Measurements from ENCODE around the gene LYAR. TPM values are rescaled to one million over a fixed set of nuclear protein-coding genes. Genes with fewer than 3 reads are reported as not detected.

The LYAR gene
- total and polyA plus RNA-seq, 2 donors (not counting 3 experiments of a cell fraction or from before 2014, with no cell fraction given) = 4.2 to 24.6 TPM

DNA sequence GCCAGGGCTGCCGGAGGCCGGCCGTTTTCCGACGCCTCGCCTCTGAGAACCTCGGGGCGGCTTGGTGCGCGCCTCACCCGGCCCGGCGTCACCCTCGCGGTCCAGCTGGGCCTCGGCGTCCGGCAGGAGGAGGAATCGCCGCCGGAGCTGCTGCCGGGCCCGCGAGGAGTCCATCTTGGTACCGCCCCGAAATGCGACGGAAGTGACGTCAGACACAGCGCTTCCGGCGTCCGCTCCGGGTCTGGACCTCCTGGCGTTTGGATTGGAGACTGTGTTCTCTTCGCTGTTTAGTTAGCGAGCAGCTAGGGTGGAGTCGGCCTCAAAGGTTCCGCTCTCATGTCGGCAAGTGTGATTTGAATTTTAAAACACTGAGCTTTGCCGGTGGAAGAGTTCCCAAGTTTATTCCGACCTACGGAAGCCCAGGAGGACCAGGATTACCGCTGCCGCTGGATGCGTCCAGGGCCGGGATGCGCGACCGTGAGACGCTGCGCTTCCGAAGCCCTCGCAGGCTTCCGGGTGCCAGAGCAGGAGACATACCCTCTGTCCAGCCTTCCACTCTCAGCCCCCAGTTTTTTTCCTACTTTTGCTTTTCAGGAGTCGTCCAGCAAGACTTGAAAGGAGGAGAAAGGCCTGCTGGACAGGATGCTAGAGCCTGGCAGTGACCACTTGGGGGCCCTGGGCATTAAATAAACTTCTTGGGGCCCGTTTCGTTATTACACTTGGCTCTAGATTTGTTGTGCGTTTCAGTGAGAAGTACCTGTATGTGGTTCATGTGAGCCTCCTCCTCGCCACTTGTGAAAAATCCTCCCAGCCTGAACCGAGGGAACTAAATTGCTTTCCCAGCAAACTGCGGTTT is 41.7 kb downstream of the LYAR start, which contains the start of gene TMEM128:
TMEM128 (minus strand) TSS at position 195 of the 856 bp plus-strand sequence; CDS start at position 174, 21 bp downstream.
- TSS peak; percentile 97 for BruUV-seq (replicated peaks)
- dilution Hi-C loops (cut with MboI; ENCODE audit: extremely low pct_ligation_motif_present, low sequenced_read_pairs) = no loop called here
- H2AFZ ChIP-seq (ENCODE audit: low read depth, low read length) = peak within 1 kb of the TSS; percentile 87

More for the DNA sequence above, 41.7 kb downstream of the LYAR start, which contains the start of gene TMEM128:
- Histone ChIP-seq H3K9me3 (replicated peaks; ENCODE audit: control insufficient read depth, insufficient read depth, low read length) (no peaks in the 10 kb centered on the region), H3K27ac (ENCODE audit: insufficient read depth, low read depth, low read length) (peak within 1 kb of the TSS; percentile 99), H3K79me2 (ENCODE audit: control insufficient read depth, insufficient read depth, low read length) (peaks cover 2% of the 10 kb centered on the region), H3K36me3 (ENCODE audit: control insufficient read depth in 2 of 2, extremely low read depth in 1 of 2, insufficient read depth in 2 of 2, low read length in 2 of 2) (peaks cover 3 to 9% of the 10 kb centered on the region in 2 experiments), H3K4me2 (ENCODE audit: insufficient read depth, low read length) (peak within 1 kb of the TSS; percentile 97), H3K4me3 (replicated peaks in 1 of 3; ENCODE audit: insufficient read depth in 1 of 3, low read depth in 1 of 3, low read length in 3 of 3) (peak within 1 kb of the TSS; percentile 87 to 94 (median 88)), H3K9me1 (replicated peaks; ENCODE audit: control insufficient read depth, extremely low read depth, insufficient read depth, low read length) (no peaks in the 10 kb centered on the region), H3K4me1 (ENCODE audit: control insufficient read depth, extremely low read depth, insufficient read depth, low read length) (peaks cover 14% of the 10 kb centered on the region), H3K27me3 (ENCODE audit: control insufficient read depth in 2 of 2, insufficient read depth in 2 of 2, low read length in 2 of 2) (no peaks in the 10 kb centered on the region), H4K20me1 (replicated peaks; ENCODE audit: control insufficient read depth, extremely low read depth, insufficient read depth, low read length) (no peaks in the 10 kb centered on the region), H3K9ac (replicated peaks; ENCODE audit: extremely low read depth, insufficient read depth, low read length) (peak within 1 kb of the TSS; percentile 97)
- FAIRE-seq (peak; percentile 87), DNase-seq (ENCODE audit: low read depth, low spot score) (peak; percentile 93)
- CTCF ChIA-PET = interaction anchor here (0.8 to 2.1 kb wide), 8 partner anchors 12 to 89 kb away, joined by 3 to 10 read pairs (median 4); no protein-coding TSS in a partner anchor
- POLR2A ChIA-PET = no interaction called here
- TF ChIP-seq GATA2 (IDR thresholded peaks at IDR 0.05; ENCODE audit: insufficient read depth, insufficient read length, low read depth, low read length) (no peak), POLR2AphosphoS5 (IDR thresholded peaks at IDR 0.05; ENCODE audit: insufficient read depth, low read depth, low read length) (peak; percentile 87), FOS (IDR thresholded peaks at IDR 0.05; ENCODE audit: borderline replicate concordance, insufficient read depth, low read length) (no peak), EZH2 (IDR thresholded peaks at IDR 0.05; ENCODE audit: borderline replicate concordance, low read depth, low read length, severe bottlenecking) (no peak), MYC (IDR thresholded peaks at IDR 0.05; ENCODE audit: low read depth, low read length) (no peak), JUN (IDR thresholded peaks at IDR 0.05; ENCODE audit: borderline replicate concordance, insufficient read depth, insufficient read length, low read depth) (peak; percentile 61), POLR2A (IDR thresholded peaks at IDR 0.05; ENCODE audit: low read depth, low read length) (peak; percentile 86)
- TF ChIP-seq, protein P1, sequence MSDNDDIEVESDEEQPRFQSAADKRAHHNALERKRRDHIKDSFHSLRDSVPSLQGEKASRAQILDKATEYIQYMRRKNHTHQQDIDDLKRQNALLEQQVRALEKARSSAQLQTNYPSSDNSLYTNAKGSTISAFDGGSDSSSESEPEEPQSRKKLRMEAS (IDR thresholded peaks at IDR 0.05; ENCODE audit: insufficient read depth, insufficient read length) = no peak
- TF ChIP-seq, protein P2, sequence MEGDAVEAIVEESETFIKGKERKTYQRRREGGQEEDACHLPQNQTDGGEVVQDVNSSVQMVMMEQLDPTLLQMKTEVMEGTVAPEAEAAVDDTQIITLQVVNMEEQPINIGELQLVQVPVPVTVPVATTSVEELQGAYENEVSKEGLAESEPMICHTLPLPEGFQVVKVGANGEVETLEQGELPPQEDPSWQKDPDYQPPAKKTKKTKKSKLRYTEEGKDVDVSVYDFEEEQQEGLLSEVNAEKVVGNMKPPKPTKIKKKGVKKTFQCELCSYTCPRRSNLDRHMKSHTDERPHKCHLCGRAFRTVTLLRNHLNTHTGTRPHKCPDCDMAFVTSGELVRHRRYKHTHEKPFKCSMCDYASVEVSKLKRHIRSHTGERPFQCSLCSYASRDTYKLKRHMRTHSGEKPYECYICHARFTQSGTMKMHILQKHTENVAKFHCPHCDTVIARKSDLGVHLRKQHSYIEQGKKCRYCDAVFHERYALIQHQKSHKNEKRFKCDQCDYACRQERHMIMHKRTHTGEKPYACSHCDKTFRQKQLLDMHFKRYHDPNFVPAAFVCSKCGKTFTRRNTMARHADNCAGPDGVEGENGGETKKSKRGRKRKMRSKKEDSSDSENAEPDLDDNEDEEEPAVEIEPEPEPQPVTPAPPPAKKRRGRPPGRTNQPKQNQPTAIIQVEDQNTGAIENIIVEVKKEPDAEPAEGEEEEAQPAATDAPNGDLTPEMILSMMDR (IDR thresholded peaks at IDR 0.05; ENCODE audit: extremely low read depth in 1 of 2, insufficient read depth in 1 of 2, low read depth in 1 of 2, low read length in 2 of 2) = peak; percentile 16 to 34
- intact Hi-C loops (cut with micrococcal nuclease) = no loop called here
